GM19467 (cell line): ENCODE data around the gene PLPP6.
"Not testable (repeated sequence)": the region's sequence is repeated elsewhere in the genome, so short reads cannot be mapped to it uniquely, and the experiment has no call there.

ENCODE experiments used
- ATAC-seq: cut with Tn5 transposase; IDR thresholded peaks from one replicate; pipeline ENCODE4 v1.9.1; 2021; ENCODE audit warnings: mild to moderate bottlenecking, moderate library complexity; ENCODE audit not compliant: unreplicated experiment

Gene PLPP6

DNA sequence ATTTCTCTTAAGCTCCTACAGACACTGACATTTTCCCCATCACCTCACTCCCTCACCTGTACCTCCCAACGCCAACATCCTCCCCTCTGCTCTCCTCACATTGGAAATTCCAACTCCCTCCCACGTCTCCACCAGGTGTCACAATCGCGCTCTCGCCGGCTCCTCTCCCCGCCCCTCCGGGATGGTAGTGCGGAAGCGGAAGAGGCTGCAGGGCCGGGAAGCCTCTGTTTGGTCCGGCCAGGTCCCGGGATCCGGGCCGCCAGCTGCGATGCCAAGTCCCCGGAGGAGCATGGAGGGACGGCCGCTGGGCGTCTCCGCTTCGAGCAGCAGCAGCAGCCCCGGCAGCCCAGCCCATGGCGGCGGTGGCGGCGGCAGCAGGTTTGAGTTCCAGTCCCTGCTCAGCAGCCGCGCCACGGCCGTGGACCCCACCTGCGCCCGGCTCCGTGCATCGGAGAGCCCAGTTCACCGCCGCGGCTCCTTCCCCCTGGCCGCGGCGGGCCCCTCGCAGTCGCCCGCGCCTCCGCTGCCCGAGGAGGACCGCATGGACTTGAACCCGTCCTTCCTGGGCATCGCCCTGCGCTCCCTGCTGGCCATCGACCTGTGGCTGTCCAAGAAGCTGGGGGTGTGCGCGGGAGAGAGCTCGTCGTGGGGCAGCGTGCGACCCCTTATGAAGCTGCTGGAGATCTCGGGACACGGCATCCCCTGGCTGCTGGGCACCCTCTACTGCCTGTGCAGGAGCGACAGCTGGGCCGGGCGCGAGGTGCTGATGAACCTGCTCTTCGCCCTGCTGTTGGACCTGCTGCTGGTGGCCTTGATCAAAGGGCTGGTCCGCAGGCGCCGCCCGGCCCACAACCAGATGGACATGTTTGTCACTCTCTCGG is at the start of gene PLPP6:
Gene PLPP6, plus strand, starts transcription at position 187 of the 881 bp plus-strand sequence. Its CDS starts 82 bp downstream, at position 269.
- ATAC-seq: peak; percentile 82

DNA sequence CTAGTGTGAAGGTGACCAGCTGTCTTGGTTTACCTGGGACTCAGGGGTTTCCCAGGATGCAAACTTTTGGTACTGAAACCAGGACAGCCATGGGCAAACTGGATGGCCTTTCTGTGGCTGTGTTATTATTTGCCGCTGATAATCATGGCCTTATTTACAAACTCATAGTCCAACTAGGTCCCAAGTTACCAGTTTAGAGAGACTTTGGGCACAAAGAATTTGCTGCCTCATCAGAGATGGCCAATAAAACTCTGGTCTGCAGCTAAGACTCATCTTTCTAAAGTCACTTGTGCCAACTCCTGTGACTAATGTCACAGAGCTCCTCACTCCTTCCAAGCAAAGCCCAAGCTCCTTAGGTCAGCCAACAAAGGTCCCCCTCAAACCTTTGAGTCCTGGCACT is 47.5 kb upstream of the PLPP6 start:
- ATAC-seq: no peak

DNA sequence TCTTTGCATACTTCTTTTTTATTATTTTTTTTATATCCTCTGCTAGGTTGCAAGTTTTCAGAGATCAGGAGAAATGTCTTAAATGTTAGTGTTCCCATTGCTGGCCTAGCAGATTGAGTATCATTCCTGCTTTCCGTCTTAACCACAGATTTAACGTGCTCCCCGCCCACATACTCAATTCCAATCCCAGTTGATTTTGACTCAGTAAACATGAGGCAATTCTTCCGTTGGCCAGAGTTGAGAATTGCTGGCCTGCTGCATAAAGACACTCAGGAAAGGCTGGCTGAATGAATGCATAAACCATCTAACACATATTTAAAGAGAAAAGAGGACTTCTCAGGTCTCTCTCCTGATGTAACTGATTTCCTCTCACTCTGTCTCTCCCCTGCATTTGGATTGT is 46.8 kb upstream of the PLPP6 start:
- no peak for ATAC-seq

DNA sequence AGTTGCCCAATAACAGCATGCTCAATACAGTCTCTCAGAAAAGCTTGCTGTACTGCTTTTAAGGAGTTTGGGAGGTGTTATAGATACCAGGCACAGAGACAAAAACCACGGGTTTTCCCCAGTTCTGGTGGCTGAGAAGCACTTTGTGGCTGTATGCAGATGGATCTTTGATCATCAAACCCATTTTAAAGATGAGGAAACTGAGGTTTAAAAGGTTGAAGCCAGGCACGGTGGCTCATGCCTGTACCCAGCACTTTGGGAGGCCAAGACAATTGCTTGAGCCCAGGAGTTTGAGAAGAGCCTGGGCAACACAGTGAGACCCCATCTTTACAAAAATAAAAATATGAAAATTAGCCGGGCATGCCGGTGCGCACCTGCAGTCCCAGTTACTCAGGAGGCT is 46.3 kb upstream of the PLPP6 start:
- no peak for ATAC-seq

DNA sequence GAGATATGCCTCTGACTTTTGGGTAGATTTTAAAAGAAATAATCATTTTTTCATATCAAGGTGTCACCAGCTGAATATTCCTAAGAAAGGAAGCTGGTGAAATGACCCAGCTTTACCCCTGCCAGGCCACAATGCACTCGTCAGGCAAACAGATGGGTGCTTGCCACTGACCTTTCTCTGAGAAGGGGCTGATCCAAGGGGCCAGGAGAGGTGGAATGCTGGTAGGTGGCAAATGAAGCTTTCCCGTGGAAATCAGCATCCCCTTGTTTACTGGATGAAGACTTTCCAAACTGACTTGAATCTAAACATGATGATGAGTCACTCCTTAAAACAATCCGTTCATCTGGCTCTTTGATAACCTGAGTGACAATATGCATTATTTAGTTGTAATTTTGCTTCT is 44.3 kb upstream of the PLPP6 start:
- ATAC-seq: no peak

DNA sequence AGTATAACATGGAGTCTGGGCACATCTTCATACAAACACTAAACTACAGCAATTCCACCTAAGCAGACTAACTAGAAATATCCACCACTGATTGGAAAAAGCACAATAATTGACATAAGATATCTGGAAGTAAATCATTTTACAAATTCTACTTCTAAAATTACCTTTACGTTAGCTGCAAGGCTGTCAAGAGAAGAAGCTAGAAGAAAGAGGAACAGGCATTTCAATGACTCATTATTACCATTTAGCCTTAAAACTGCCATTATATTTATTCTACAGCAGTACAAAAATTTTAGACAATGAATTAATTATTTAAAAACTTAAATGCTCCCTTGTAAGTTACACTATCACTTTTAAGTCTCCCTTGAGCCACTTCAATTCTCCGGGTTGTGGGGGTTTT is 43.4 kb upstream of the PLPP6 start:
- ATAC-seq: no peak

DNA sequence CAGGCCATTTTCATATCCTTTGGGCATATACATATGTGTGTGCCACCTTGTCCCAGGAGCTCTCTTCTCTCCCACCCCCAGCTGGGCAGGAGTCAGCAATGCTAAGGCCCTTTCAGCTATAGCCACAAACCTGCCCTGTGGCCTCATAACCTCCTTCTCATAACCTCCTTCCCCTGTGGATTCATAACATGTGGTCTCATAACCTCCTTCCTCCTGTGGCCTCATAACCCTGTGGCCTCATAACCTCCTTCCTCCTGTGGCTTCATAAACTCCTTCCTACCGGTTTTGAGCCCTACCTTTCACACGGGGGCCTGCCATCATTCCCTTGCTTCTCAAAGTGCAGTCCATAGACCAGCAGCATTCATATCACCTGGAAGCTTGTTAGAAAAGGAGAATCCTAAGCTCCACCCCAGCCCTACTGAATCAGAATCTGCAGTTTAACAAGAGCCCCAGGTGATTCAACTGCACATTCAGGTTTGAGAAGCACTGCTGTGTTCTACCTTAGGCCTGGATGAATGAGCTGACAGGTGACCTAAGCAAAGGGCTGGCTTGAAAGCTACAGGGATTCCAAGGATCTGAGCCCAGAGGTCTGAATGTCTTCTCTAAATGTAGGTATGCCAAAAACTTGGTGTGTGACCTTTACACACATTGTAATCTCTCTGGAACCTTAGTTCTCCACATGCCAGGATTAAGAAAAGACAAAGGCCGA is 41.9 kb upstream of the PLPP6 start:
- no peak for ATAC-seq

DNA sequence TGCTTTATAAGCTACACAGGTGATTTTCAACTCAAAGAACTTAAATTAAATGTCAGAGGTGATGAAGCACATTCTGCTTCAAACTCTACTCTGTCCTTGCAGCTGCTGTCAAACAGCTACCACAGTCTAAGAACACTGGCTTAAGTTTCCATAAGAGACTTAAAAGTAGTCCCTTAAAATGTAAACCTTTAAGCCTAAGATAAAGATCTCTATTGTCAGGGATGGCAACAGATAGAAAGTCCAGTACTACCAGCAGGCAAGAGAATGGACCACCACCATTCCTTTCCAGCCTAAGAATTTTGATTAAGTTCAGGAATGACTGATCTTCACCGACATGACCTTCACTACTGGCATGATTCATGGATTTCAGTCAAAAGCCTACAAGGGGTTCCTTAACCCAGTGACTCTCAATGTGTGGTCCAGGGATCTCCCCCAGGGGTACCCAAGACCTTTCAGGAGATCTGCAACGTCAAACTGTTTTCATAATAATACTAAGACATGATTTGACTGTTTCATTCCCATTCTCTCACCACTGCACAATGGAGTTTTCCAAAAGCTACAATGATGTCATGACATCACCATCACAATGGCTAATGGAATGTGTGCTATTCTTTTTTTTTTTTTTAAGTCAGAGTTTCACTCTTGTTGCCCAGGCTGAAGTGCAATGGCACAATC is 41.1 kb upstream of the PLPP6 start:
- no peak for ATAC-seq

DNA sequence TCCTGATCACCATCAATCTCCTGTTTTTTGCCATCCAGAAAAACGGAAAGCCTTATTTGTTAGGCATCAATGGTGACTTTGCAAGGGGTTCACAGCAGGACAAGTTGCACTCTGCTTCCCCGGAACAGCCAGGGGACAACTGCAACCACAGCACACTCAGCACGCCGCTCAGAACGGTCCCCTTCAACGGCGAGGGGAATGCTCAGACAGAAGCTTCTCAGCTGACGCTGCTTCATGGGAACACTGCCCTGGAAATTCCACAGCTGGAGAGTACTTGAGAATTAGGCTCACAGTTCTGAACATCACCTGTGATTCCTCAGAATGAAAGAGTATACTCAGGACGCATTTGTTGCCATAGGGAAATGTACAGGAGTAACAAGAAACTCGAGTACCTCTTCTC is 40.1 kb upstream of the PLPP6 start:
- ATAC-seq: no peak

DNA sequence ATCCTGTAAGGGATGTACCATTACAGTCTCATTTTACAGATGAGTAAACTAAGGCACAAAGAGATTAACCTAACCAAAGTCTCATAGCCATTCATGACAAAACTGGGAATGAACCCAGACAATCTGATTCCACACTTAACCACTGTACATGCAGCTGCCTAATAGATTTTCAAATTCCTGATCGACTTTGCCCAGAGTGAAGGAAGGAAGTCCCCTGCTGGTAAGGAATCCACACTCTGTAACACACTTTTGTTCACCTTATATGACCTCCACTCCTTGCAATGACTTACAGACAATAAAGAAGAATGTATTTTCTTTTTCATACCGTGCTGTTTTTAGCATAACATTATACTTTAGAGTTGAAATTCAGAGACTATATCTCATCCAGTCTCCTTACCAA is 31.3 kb upstream of the PLPP6 start:
- ATAC-seq: no peak

DNA sequence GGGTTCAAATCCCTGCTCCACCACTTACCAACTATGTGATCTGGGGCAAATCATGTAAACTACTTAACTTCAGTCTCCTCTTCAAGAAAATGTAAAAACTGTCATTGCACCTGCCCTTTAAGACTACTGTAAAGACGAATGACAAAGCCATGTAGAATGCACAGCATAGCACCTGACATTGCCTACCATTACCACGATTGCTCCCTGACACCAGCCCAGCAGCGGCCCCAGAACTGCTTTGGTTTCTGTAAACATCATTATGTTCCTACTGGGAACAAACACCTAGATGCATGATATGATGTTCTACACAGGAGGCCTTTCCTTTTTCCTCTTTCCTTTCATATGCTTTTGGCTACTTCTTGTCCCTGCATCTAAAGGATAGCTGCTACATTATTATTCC is 23.1 kb upstream of the PLPP6 start:
- ATAC-seq: no peak

DNA sequence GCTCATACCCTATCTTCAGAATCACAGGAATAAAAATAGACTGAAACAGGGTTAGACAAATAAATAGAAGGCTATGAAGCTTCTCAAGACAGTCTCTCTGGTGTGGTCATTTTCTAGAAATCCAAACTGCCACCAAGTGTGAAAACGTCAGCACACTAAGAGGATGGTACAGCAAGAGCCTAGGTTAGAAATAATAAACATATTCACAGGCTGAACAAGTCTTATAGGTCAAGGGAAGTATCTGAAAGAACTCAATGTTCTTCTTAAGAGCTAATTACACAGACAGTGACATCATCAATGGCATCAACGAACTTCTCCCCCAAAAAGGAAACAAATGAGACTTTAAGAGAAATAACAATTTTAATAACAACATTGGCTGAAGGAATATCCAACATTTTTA is 22.7 kb upstream of the PLPP6 start:
- ATAC-seq: no peak

DNA sequence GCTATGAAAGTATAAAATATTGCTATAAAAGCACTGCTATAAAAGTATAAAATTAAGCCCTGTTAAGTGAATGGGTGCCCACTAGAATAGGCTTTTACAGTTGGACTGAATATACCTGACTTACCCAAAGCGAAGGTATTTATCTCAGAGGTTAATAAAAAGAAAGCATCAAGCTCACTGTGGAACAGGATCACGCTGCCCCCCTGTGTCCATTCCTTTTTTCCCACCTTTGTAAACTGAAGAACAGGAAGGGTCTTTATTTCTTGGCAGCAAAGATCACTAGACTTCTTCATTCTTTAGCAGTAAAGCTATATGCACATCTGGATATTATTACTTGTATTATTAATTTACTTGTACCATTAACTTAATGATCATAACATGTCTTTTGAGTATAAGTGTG is 22.1 kb upstream of the PLPP6 start:
- no peak for ATAC-seq

DNA sequence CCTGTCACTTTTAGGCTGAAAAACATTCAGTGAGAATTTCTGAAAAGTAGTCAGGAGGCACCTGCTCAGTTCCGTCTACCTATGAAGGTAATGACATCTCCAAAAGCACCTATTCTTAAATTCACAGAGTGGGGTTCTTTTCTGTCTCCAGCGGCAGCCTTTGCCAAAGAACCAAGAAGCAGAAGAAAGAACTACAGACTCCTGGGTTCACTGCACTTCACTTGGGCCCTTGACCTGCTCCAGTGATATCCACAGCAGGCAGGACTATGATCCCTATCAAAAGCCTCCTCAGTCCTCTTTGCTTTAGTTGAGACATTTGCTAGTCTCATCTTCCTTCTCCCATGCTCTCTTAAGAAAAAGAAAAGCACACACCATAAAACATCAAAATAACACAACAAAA is 19.7 kb upstream of the PLPP6 start:
- no peak for ATAC-seq

DNA sequence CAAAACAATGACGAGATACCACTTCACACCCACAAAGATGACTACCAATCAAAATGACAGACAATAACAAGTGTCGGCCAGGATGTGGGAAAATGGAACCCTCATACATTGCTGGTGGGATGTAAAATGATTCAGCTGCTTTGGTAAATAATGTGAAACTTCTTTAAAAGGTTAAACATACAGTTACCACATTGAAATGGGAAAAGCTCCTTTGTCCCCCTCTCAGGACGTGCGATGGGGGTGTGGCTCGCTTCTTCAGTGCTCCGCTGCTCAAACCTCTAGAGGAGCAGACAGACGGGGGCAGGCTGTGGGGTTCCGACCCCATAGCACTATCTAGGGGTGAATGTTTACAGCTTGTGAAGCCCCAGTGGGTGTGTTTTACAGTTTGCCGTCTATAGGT is 8.0 kb upstream of the PLPP6 start:
- no peak for ATAC-seq

DNA sequence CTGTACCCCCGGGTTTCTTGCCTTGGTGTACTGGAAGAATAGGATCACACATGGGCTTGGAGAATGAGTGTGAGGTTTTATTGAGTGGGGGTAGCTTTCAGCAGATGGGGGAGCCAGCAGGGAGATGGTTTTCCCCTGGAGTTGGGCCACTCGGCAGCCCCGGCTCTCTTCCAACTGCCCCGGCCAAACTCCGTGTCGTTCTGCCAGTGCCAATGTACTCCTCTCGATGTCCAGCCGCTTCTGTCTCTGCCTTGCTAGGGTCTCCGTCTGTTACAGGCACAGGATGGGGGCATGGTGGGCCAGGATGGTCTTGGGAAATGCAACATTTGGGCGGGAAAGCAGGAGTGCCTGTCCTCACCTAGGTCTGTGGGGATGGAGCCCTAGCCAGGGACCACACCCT is 7.6 kb upstream of the PLPP6 start:
- ATAC-seq: no peak

DNA sequence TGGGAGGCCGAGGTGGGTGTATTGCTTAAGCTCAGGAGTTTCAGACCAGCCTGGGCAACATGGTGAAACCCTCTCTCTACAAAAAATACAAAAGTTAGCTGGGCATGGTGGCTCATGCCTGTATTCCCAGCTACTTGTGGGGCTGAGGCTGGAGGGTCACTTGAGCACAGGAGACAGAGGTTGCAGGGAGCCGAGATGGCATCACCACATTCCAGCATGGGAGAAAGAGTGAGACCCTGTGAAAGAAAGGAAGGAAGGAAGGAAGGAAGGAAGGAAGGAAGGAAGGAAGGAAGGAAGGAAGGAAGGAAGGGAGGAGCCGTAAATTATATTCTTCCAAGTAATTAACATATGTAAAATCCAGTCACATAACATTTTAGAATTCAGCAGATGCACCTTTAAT is 5.9 kb upstream of the PLPP6 start:
- not testable (repeated sequence) for ATAC-seq

DNA sequence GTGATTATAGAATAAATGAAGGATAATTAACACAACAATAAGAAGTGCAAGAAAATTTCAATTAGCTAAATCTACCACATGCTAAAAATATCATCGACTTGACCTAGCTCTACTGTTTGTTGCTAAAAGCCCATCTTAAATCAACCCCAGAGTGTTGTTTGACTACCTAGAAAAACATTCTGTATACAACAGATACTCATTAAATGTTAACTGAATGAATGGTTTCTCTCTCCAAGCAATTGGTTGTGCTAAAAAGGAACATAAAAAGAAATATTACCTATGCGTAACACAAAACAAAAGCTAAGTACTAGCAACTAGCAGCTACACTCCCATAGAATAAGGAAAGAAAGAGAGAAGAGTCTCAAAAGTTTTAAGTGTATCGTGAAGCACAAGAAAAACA is 5.5 kb upstream of the PLPP6 start:
- ATAC-seq: no peak

DNA sequence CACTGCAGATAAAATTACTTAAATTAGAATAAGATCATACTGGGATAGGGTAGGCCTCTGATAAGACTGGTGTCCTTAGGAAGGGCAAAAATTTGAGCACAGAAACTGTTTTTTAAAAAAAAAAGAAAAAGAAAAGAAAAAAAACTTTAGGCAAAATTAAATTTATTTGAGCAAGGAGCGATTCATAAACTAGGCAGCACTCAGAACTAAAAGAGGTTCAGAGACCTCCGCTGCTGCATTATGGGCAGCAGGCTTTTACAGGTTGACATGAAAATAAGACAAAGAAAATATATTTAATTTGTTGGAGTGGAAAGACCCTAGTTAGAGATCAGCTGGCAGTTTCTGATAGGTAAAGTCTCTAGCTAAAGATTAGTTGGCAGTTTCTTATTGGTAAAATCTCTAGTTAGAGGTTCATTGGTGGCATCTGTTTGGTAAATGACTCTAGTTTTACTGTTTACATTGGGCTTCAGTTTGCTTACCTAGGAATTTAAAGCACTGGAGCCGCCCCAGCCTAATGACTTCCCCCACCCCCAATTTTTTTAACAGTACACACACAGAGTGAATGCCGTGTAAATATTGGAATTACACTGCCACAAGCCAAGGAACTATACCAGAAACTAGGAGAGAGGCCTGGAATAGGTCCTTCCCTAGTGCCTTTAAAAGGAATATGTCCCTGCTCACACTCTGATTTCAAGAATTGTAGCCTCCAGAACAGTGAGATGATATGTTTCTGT is 4.5 kb upstream of the PLPP6 start:
- no peak for ATAC-seq

DNA sequence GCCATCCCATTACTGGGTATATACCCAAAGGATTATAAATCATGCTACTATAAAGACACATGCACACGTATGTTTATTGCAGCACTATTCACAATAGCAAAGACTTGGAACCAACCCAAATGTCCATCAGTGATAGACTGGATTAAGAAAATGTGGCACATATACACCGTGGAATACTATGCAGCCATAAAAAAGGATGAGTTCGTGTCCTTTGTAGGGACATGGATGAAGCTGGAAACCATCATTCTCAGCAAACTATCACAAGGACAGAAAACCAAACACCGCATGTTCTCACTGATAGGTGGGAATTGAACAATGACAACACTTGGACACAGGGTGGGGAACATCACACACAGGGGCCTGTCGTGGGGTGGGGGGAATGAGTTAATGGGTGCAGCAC is 1.4 kb upstream of the PLPP6 start:
- not testable (repeated sequence) for ATAC-seq

DNA sequence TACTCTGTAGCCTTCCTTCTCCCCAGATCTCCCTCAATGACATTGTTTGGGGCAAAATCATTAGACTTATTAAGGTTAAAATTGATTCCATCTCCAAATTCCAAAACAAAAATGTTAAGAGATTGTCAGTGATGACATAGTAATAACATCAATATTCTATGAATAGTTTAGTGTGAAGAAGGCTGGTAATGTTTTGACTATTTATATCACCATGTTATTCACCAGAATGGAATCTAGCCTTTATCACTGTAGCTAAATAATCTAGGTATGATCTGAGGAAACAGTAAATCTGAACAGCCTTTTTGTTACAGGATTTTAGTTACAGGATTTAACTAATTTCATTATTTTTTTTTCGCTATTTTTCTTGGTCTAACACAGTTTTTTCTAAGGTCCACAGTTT is 929 bp upstream of the PLPP6 start:
- no peak for ATAC-seq
